K562 (cell line): ENCODE data around the gene FRMPD1. TPM values are rescaled to one million over a fixed set of nuclear protein-coding genes. Genes with fewer than 3 reads are reported as not detected.

Experiments
- ASH1L ChIP-seq: fragments of 450-650 bp; IDR thresholded peaks from 2 replicates; pipeline ENCODE4 v1.6.1; 2018; ENCODE audit warnings: borderline replicate concordance, mild to moderate bottlenecking, low read depth; ENCODE audit not compliant: partially characterized antibody
- EP300 ChIP-seq: IDR thresholded peaks from 2 replicates; pipeline ENCODE4 v1.6.1; 2012; ENCODE audit warnings: low read length, improper control_type of control experiment
- NCOA2 ChIP-seq, 2 experiments: fragments of 450-650 bp; IDR thresholded peaks; 2 replicates each; pipeline ENCODE4 v1.6.1; 2018; ENCODE audit warnings: mild to moderate bottlenecking in 2 of 2, moderate library complexity in 1 of 2; ENCODE audit not compliant: partially characterized antibody in 2 of 2
- NCOA4 ChIP-seq: fragments of 450-650 bp; IDR thresholded peaks from 2 replicates; pipeline ENCODE4 v1.6.1; 2018; ENCODE audit warnings: mild to moderate bottlenecking; ENCODE audit not compliant: partially characterized antibody
- NFXL1 ChIP-seq: fragments of 450-650 bp; formaldehyde crosslinking; IDR thresholded peaks from 2 replicates; pipeline ENCODE4 v1.4.0; 2021; ENCODE audit warnings: mild to moderate bottlenecking
- PHTF2 ChIP-seq: fragments of 250-450 bp; sonication (Bioruptor Pico); IDR thresholded peaks from 2 replicates; pipeline ENCODE4 v1.5.0; 2021; ENCODE audit warnings: mild to moderate bottlenecking
- RBM39 ChIP-seq: fragments of 200-400 bp; formaldehyde crosslinking; optimal IDR thresholded peaks from 2 replicates; pipeline ENCODE3; 2018; ENCODE audit warnings: low read depth, low read length
- SRSF3 ChIP-seq: fragments of 200-400 bp; formaldehyde crosslinking; IDR thresholded peaks from 2 replicates; pipeline ENCODE4 v1.6.1; 2016; ENCODE audit warnings: mild to moderate bottlenecking, low read length, moderate library complexity; ENCODE audit not compliant: insufficient read depth
- TCF3 ChIP-seq: sonication (generic); formaldehyde crosslinking; IDR thresholded peaks from 2 replicates; pipeline ENCODE4 v1.4.0; 2020; ENCODE audit warnings: mild to moderate bottlenecking, missing genetic modification reagents
- TEAD2 ChIP-seq: fragments of 450-650 bp; IDR thresholded peaks from 2 replicates; pipeline ENCODE4 v1.6.1; 2016; ENCODE audit warnings: missing genetic modification characterization, control low read depth, missing compliant biosample characterization
- TGIF2 ChIP-seq: sonication (generic); formaldehyde crosslinking; IDR thresholded peaks from 2 replicates; pipeline ENCODE4 v1.8.1; 2022; ENCODE audit warnings: mild to moderate bottlenecking, missing genetic modification reagents, moderate library complexity
- THRB ChIP-seq: fragments of 450-650 bp; formaldehyde crosslinking; conservative IDR thresholded peaks from 2 replicates; pipeline ENCODE4 v1.4.0; 2022; ENCODE audit warnings: mild to moderate bottlenecking, missing genetic modification characterization
- ZNF121 ChIP-seq: sonication (generic); formaldehyde crosslinking; conservative IDR thresholded peaks from 2 replicates; pipeline ENCODE4 v1.8.0; 2022; ENCODE audit warnings: missing genetic modification reagents
- ZNF407 ChIP-seq: fragments of 450-650 bp; IDR thresholded peaks from 2 replicates; pipeline ENCODE4 v1.6.1; 2016; ENCODE audit warnings: low read depth
- ZNF512 ChIP-seq: IDR thresholded peaks from 2 replicates; pipeline ENCODE4 v1.6.1; 2016; ENCODE audit warnings: missing genetic modification characterization, missing compliant biosample characterization
- ZNF57 ChIP-seq: fragments of 450-650 bp; formaldehyde crosslinking; IDR thresholded peaks from 2 replicates; pipeline ENCODE4 v1.4.0; 2020; ENCODE audit warnings: mild to moderate bottlenecking, moderate library complexity
- ZNF740 ChIP-seq, 3 experiments: fragments of 200-800 bp in 1 of 3; sonication (Bioruptor generic) in 1 of 3; sonication (generic) in 1 of 3; formaldehyde crosslinking in 1 of 3; IDR thresholded peaks; 2 replicates each; pipeline versions ENCODE4 v1.6.1 to v1.8.0; 2016 to 2022; ENCODE audit warnings: mild to moderate bottlenecking in 2 of 3, missing compliant biosample characterization in 2 of 3, missing genetic modification characterization in 2 of 3, missing genetic modification reagents in 1 of 3
- polyA plus RNA-seq, 8 experiments: library from polyadenylated mRNA; depleted of rRNA in 4 of 8; stranded (reverse) in 5 of 8; unstranded in 3 of 8; fragments of >200 nt; fragmentation: Nextera tagmentation in 2 of 8; fragmentation: Illumina TruSeq in 1 of 8; extraction: Ambion mirVana in 2 of 8; extraction: Trizol in 1 of 8; gene quantifications; 2 replicates each; pipeline versions ENCODE4 v1.2.1 to v1.2.3, GENCODE V29; 2011 to 2014; ENCODE audit warnings: inconsistent platforms in 1 of 8, missing spikeins in 1 of 8
- total RNA-seq, 7 experiments: library from RNA; depleted of rRNA in 6 of 7; stranded (reverse); fragments of >200 nt in 6 of 7; fragmentation: Illumina TruSeq in 2 of 7; extraction: Trizol in 2 of 7; gene quantifications; 2 replicates each; pipeline versions ENCODE4 v1.2.1 to v1.2.3, GENCODE V29; 2011 to 2021; ENCODE audit warnings: low replicate concordance in 1 of 7

Gene FRMPD1
- total and polyA plus RNA-seq, 9 of the 15 experiments (the other 6 are each of a cell fraction or from before 2014, with no cell fraction given), result not detected

GRCh38 chr9:37769306-37769705, 118.6 kb downstream of the FRMPD1 start (continued):
- TF ChIP-seq ZNF407 (no peak; the same call in 1 of the 2 replicates), ZNF512 (tag) (no peak), TEAD2 (no peak), NCOA4 (no peak), NFXL1 (CRISPR knock-in tag) (no peak), RBM39 (no peak), ZNF121 (CRISPR knock-in tag) (no peak), EP300 (peak; percentile 60; the same call in 1 of the 2 replicates), SRSF3 (no peak), ZNF57 (CRISPR knock-in tag) (no peak), TGIF2 (CRISPR knock-in tag) (no peak), ASH1L (no peak), PHTF2 (no peak), THRB (CRISPR knock-in tag) (no peak), TCF3 (CRISPR knock-in tag) (peak; percentile 86), ZNF740 (CRISPR knock-in tag; IDR thresholded peaks at IDR 0.05) (no peak), ZNF740 (tag; IDR thresholded peaks at IDR 0.05) (no peak), NCOA2 (IDR thresholded peaks at IDR 0.05; ENCODE audit: partially characterized antibody in 2 of 2) (no peak)
